Peyer's patch (tissue), 4 donors: ENCODE data around the gene ULK3. TPM values are rescaled to one million over a fixed set of nuclear protein-coding genes. Genes with fewer than 3 reads are reported as not detected.

ENCODE experiments used
- DNase-seq, 3 donors: peaks; one replicate each; pipeline ENCODE4 v3.0.0-alpha.2; 2017 to 2019
- H3K27ac ChIP-seq, 4 donors: fragments of 200-600 bp; sonication (generic); one replicate each; pipeline ENCODE4 v1.5.1; 2016 to 2019
- H3K27me3 ChIP-seq, 2 donors: fragments of 200-600 bp; sonication (generic); one replicate each; pipeline ENCODE4 v1.5.1; 2019
- H3K36me3 ChIP-seq, 3 donors: fragments of 200-600 bp; sonication (generic); one replicate each; pipeline ENCODE4 v1.5.1; 2016 to 2019
- H3K4me1 ChIP-seq, 4 donors: fragments of 200-600 bp; sonication (generic); one replicate each; pipeline ENCODE4 v1.5.1; 2016 to 2019
- H3K4me3 ChIP-seq, 4 donors: fragments of 200-600 bp; sonication (generic); 1 replicate in 3 of 4; 2 replicates in 1 of 4; pipeline ENCODE4 v1.5.1; 2016 to 2019; ENCODE audit warnings: mild to moderate bottlenecking in 1 of 4
- H3K9me3 ChIP-seq, 4 donors: fragments of 200-600 bp; sonication (generic); one replicate each; pipeline ENCODE4 v1.5.1; 2016 to 2019; ENCODE audit warnings: mild to moderate bottlenecking in 1 of 4
- CTCF ChIP-seq, 6 experiments: fragments of 450-650 bp in 4 of 6; fragments of 200-600 bp in 2 of 6; sonication (generic) in 1 of 6; IDR thresholded peaks; one replicate each; pipeline ENCODE4 v1.5.1; 2017 to 2019; ENCODE audit warnings: antibody characterized with exemption in 6 of 6, mild to moderate bottlenecking in 3 of 6, moderate library complexity in 1 of 6
- POLR2A ChIP-seq, 2 donors: fragments of 450-650 bp; IDR thresholded peaks; one replicate each; pipeline ENCODE4 v1.5.1; 2017; ENCODE audit warnings: antibody characterized with exemption in 2 of 2, mild to moderate bottlenecking in 2 of 2, moderate library complexity in 2 of 2
- total RNA-seq, 4 donors: library from RNA; depleted of rRNA; stranded (reverse); fragments of >200 nt; gene quantifications; one replicate each; pipeline ENCODE4 v1.1.0, GENCODE V29; 2016

Gene ULK3
- total RNA-seq, 4 donors from 2014 or later, result 194 to 508 (median 288) TPM

- peaks cover 8 to 48% (median 32%) of the 10 kb centered on the region in 4 donors for H3K4me1 ChIP-seq
Measured at GRCh38 chr15:74872702-74873035, 29.7 kb upstream of the ULK3 start.

DNA sequence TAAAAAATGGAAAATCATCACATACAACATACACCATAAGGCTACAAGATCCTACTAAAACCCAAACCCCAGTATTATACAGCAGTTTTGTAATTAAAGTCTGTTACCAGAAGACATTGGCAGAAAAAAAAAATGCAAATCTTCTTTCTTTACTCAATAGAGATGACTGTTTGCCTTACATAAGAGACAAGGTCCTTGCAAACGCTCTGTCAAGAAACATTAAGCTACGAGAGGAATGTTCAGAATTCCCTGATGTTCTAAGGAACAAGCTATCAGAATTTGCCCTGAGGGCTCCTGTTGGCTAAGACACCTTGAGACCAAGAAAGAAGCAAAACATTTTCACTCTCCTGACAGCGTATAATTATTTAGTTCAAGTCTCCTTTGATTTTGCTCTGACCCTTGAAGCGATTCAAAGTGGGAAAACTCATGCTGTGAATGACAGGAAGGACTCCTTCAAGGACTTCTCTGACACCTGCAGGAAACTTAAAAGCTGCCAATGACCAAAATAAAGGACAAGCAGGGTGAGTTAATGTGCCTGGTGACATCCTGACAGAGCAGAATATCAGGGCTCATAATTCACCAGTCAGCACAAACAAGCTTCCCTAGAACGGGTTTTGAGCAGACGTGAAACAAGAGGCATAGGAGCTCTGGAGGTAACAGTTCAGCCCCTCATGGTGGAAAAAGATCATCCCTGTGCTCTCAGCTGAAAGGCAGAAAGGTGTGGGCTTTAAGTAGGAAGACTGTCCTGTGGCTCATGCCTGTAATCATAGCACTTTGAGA, 27.7 kb upstream of the ULK3 start:
- peak overlapping the region; percentile 62 to 98 (median 94) for H3K27ac ChIP-seq
- TF ChIP-seq CTCF (IDR thresholded peaks at IDR 0.05) (no peak), POLR2A (IDR thresholded peaks at IDR 0.05) (no peak)
- peak overlapping the region in 2 of 4 donors; percentile 4 to 74 for H3K4me3 ChIP-seq
- no peaks in the 10 kb centered on the region for H3K27me3 ChIP-seq
- H3K4me1 ChIP-seq, result peaks cover 8 to 66% (median 37%) of the 10 kb centered on the region in 4 donors
- no peak for DNase-seq
- H3K36me3 ChIP-seq, result peaks cover 0 to 8% (median 0%) of the 10 kb centered on the region in 3 donors
- no peaks in the 10 kb centered on the region for H3K9me3 ChIP-seq

More at GRCh38 chr15:74872702-74873035, 29.7 kb upstream of the ULK3 start:
- H3K27me3 ChIP-seq, result no peaks in the 10 kb centered on the region
- peak overlapping the region; percentile 91 to 98 (median 94) for H3K27ac ChIP-seq
- DNase-seq, result no peak
- peaks cover 0 to 8% (median 0%) of the 10 kb centered on the region in 3 donors for H3K36me3 ChIP-seq
- peak overlapping the region; percentile 66 to 89 (median 78) for H3K4me3 ChIP-seq
- no peaks in the 10 kb centered on the region for H3K9me3 ChIP-seq
- TF ChIP-seq POLR2A (IDR thresholded peaks at IDR 0.05) (no peak), CTCF (IDR thresholded peaks at IDR 0.05) (no peak)

GRCh38 chr15:74869726-74870407, 26.9 kb upstream of the ULK3 start:
- no peaks in the 10 kb centered on the region for H3K9me3 ChIP-seq
- peaks cover 0 to 8% (median 0%) of the 10 kb centered on the region in 3 donors for H3K36me3 ChIP-seq
- H3K4me1 ChIP-seq, result peaks cover 8 to 73% (median 37%) of the 10 kb centered on the region in 4 donors
- peak; percentile 70 to 81 (median 71) for DNase-seq
- H3K27me3 ChIP-seq, result no peaks in the 10 kb centered on the region
- H3K4me3 ChIP-seq, result peak overlapping the region in 2 of 4 donors; percentile 8 to 74
- TF ChIP-seq CTCF (IDR thresholded peaks at IDR 0.05) (no peak), POLR2A (IDR thresholded peaks at IDR 0.05) (peak in 1 of 2 donors; percentile 22)
- H3K27ac ChIP-seq, result peak overlapping the region; percentile 62 to 98 (median 94)

DNA sequence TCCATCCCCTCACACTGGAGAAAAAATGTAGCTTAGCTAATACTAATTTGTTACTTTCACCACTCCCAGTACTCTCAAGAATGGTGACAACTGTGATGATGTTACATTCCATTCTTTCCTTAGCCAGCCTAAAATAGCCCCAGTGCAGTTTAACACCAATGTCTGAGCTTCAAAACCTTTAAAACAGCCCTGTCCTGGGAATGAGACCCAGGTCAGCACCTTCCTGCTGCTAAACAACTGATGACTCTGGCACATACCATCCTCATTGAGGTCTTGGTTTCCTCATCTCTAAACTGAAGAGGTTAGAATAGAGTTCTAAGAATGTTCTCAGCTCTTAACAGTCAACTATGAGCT, 26.4 kb upstream of the ULK3 start:
- Histone ChIP-seq H3K4me1 (peaks cover 10 to 78% (median 37%) of the 10 kb centered on the region in 4 donors), H3K9me3 (no peaks in the 10 kb centered on the region), H3K27me3 (no peaks in the 10 kb centered on the region), H3K4me3 (peak overlapping the region in 2 of 4 donors; percentile 7 to 8), H3K36me3 (peaks cover 0 to 8% (median 0%) of the 10 kb centered on the region in 3 donors), H3K27ac (peak overlapping the region; percentile 62 to 98 (median 94))
- no peak for DNase-seq
- TF ChIP-seq POLR2A (IDR thresholded peaks at IDR 0.05) (no peak), CTCF (IDR thresholded peaks at IDR 0.05) (no peak)

GRCh38 chr15:74868059-74868458, 25.1 kb upstream of the ULK3 start:
- TF ChIP-seq POLR2A (IDR thresholded peaks at IDR 0.05), result no peak
- no peak for TF ChIP-seq CTCF (IDR thresholded peaks at IDR 0.05)
- Histone ChIP-seq H3K4me3 (no peak overlapping the region), H3K9me3 (no peaks in the 10 kb centered on the region), H3K27ac (peak overlapping the region; percentile 32 to 98 (median 94)), H3K4me1 (peaks cover 14 to 91% (median 37%) of the 10 kb centered on the region in 4 donors), H3K36me3 (peaks cover 0 to 8% (median 0%) of the 10 kb centered on the region in 3 donors), H3K27me3 (no peaks in the 10 kb centered on the region)
- peak in 1 of 3 donors; percentile 71 for DNase-seq
